HepG2 (cell line): ENCODE results near the gene TATDN2. TPM values are rescaled to one million over a fixed set of nuclear protein-coding genes. Genes with fewer than 3 reads are reported as not detected.

Experiments
- ATF1 ChIP-seq: IDR thresholded peaks from 2 replicates; pipeline ENCODE4 v1.6.1; 2016; ENCODE audit warnings: mild to moderate bottlenecking, control low read depth
- GMEB2 ChIP-seq: IDR thresholded peaks from 2 replicates; pipeline ENCODE4 v1.6.1; 2016; ENCODE audit warnings: missing biosample characterization, missing genetic modification reagents, low read depth
- MYNN ChIP-seq: sonication (generic); formaldehyde crosslinking; IDR thresholded peaks from 2 replicates; pipeline ENCODE4 v1.4.0; 2020; ENCODE audit warnings: mild to moderate bottlenecking, low read depth, missing genetic modification reagents
- NFKBIZ ChIP-seq: IDR thresholded peaks from 2 replicates; pipeline ENCODE4 v1.6.1; 2018; ENCODE audit warnings: missing genetic modification reagents, missing compliant biosample characterization
- PHB2 ChIP-seq: fragments of 450-650 bp; IDR thresholded peaks from 2 replicates; pipeline ENCODE4 v1.6.1; 2018; ENCODE audit not compliant: partially characterized antibody
- ZBTB25 ChIP-seq: IDR thresholded peaks from 2 replicates; pipeline ENCODE4 v1.6.1; 2018; ENCODE audit warnings: missing genetic modification reagents
- ZNF12 ChIP-seq: sonication (generic); formaldehyde crosslinking; IDR thresholded peaks from 2 replicates; pipeline ENCODE4 v1.5.0; 2020; ENCODE audit warnings: missing genetic modification reagents
- polyA plus RNA-seq, 8 experiments: library from polyadenylated mRNA; depleted of rRNA in 3 of 8; stranded (reverse) in 7 of 8; unstranded in 1 of 8; fragments of >200 nt; fragmentation: Illumina TruSeq in 4 of 8; extraction: Trizol in 4 of 8; gene quantifications; 2 replicates each; pipeline versions ENCODE4 v1.2.1 to v1.2.3, GENCODE V29; 2011 to 2016; ENCODE audit warnings: low read depth in 4 of 8, missing spikeins in 1 of 8, mixed read lengths in 1 of 8; ENCODE audit not compliant: insufficient read depth in 1 of 8
- total RNA-seq, 5 experiments: library from RNA; depleted of rRNA; stranded (reverse); fragments of >200 nt; fragmentation: Illumina TruSeq; extraction: Trizol; gene quantifications; 2 replicates each; pipeline ENCODE4 v1.2.3, GENCODE V29; 2016; ENCODE audit warnings: low read depth in 1 of 5

The TATDN2 gene
- total and polyA plus RNA-seq, 2 of the 13 experiments (the other 11 are each of a cell fraction or from before 2014, with no cell fraction given), result 12.1 to 21.9 TPM

- no peak for TF ChIP-seq ZNF12 (CRISPR knock-in tag)
- no peak for TF ChIP-seq PHB2
- no peak for TF ChIP-seq MYNN (CRISPR knock-in tag)
- TF ChIP-seq GMEB2, result no peak
- 0 out of 2 replicates have a peak, but pooled peaks have one; percentile 38 for TF ChIP-seq ZBTB25
- TF ChIP-seq NFKBIZ (CRISPR knock-in tag), result no peak
- no peak for TF ChIP-seq ATF1 (CRISPR knock-in tag)
- TF ChIP-seq, all 625 proteins: peak for 107
Observed at GRCh38 chr3:10223676-10224639, 24.3 kb upstream of the TATDN2 start (continued).
